Measurements from ENCODE around the gene AVP. TPM values are rescaled to one million over a fixed set of nuclear protein-coding genes. Genes with fewer than 3 reads are reported as not detected.
A peak's percentile ranks its signal among the peaks of the same experiment; 100 is the strongest.

The AVP gene
- total and polyA plus RNA-seq, 2 of the 13 experiments (the other 11 are each of a cell fraction or from before 2014, with no cell fraction given): 0.12 TPM; not detected in 1

DNA sequence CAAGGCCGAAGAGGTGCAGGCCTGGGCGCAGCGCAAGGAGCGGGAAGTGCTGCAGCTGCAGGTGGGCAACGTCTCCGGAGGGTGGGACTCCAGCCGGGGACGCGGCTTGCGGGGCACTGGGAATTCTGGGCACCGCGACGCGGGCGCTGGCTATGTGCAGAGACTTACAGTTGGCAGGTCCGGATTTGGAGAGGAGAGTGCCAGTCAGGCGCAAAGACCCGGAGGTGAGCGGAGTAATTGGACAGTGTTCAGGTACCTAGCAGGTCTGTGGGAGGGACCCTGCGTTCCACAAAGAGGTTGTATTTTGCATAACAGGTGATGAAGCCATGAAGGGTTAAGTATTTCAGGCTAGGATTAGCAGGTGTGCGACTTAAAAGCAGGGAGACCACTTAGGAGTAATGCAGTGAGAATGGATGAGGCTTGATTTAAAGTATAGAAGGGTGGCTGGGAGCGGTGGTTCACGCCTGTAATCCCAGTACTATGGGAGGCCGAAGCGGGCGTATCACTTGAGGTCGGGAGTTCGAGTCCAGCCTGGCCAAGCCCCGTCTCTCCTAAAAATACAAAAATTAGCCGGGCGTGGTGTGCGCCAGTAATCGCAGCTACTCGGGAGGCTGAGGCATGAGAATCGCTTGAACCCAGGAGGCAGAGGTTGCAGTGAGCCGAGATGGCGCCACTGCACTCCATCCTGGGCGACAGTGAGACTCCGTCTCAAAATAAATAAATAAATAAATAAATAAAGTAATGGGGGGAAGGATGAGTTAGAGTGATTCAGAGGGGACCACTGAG, 37.7 kb downstream of the AVP start:
- in situ Hi-C loops (cut with HindIII; ENCODE audit: extremely low pct_ligation_motif_present, low pct_unique_long_range_greater_than_20kb): no loop called here
- Histone ChIP-seq H3K27me3 (ENCODE audit: control insufficient read depth in 1 of 2, insufficient read depth in 2 of 2, low read length in 2 of 2) (no peaks in the 10 kb centered on the region; a peak in 1 of 5 replicates), H3K4me2 (ENCODE audit: low read depth, low read length) (peak overlapping the region; percentile 99), H2AFZ (ENCODE audit: low read length) (no peak overlapping the region), H4K20me1 (ENCODE audit: insufficient read depth, low read length) (no peaks in the 10 kb centered on the region), H3K4me1 (ENCODE audit: insufficient read depth, low read length) (peaks cover 44% of the 10 kb centered on the region), H3K4me3 (replicated peaks in 1 of 3; ENCODE audit: insufficient read depth in 1 of 3, low read depth in 2 of 3, low read length in 3 of 3) (peak overlapping the region; percentile 89 to 97 (median 95)), H3K27ac (ENCODE audit: extremely low read length, insufficient read depth, low read length) (peak overlapping the region; percentile 85), H3K9me3 (ENCODE audit: low read length) (no peaks in the 10 kb centered on the region), H3K79me2 (ENCODE audit: insufficient read depth, low read length) (peaks cover 18% of the 10 kb centered on the region), H3K9ac (ENCODE audit: insufficient read depth, low read depth, low read length) (peak overlapping the region; percentile 89), H3K36me3 (replicated peaks in 1 of 2; ENCODE audit: control insufficient read depth in 1 of 2, insufficient read depth in 2 of 2, low read length in 2 of 2) (peaks cover 18 to 29% of the 10 kb centered on the region in 2 experiments)
- peak; percentile 47 for DNase-seq (ENCODE audit: low spot score)
- BruUV-seq (replicated peaks): no TSS peak
- ChIA-PET CTCF (ENCODE audit: low intra/inter-chr PET ratio, low total read pairs) (no interaction called here), POLR2A (interaction anchor here (0.7 to 2.4 kb wide), 4 partner anchors 10 to 100 kb away, joined by 3 to 10 read pairs (median 4); no protein-coding TSS in a partner anchor)
- WGBS (ENCODE audit: low lambda C conversion rate): 49% methylated on average over 29 of the region's 39 CpGs
- FAIRE-seq: no peak
- ATAC-seq: peak; percentile 3
- intact Hi-C loops (cut with micrococcal nuclease; ENCODE audit: unreplicated experiment): loop anchor here (10.0 kb wide), 1 partner anchor 132 kb away; no protein-coding TSS in a partner anchor
- TF ChIP-seq ZFP82 (CRISPR knock-in tag; IDR thresholded peaks at IDR 0.05; ENCODE audit: borderline replicate concordance): no peak
- no peak for TF ChIP-seq ONECUT2 (CRISPR knock-in tag; IDR thresholded peaks at IDR 0.05)
- 0 out of 2 replicates have a peak, but pooled peaks have one; percentile 4 for TF ChIP-seq ZNF263 (CRISPR knock-in tag; IDR thresholded peaks at IDR 0.05)
- no peak; the same call in 1 of the 2 replicates for TF ChIP-seq RFXANK (CRISPR knock-in tag; IDR thresholded peaks at IDR 0.05)
- no peak for TF ChIP-seq HMG20B (CRISPR knock-in tag; conservative IDR thresholded peaks at IDR 0.05)
- no peak for TF ChIP-seq PHF8 (CRISPR knock-in tag; IDR thresholded peaks at IDR 0.05)
- TF ChIP-seq, protein P1, sequence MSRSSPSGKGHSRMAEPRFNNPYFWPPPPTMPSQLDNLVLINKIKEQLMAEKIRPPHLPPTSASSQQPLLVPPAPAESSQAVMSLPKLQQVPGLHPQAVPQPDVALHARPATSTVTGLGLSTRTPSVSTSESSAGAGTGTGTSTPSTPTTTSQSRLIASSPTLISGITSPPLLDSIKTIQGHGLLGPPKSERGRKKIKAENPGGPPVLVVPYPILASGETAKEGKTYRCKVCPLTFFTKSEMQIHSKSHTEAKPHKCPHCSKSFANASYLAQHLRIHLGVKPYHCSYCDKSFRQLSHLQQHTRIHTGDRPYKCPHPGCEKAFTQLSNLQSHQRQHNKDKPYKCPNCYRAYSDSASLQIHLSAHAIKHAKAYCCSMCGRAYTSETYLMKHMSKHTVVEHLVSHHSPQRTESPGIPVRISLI (CRISPR knock-in tag; IDR thresholded peaks at IDR 0.05; ENCODE audit: borderline replicate concordance): no peak
- TF ChIP-seq ZFY (CRISPR knock-in tag; IDR thresholded peaks at IDR 0.05): 0 out of 2 replicates have a peak, but pooled peaks have one; percentile 13
- TF ChIP-seq, protein P2, sequence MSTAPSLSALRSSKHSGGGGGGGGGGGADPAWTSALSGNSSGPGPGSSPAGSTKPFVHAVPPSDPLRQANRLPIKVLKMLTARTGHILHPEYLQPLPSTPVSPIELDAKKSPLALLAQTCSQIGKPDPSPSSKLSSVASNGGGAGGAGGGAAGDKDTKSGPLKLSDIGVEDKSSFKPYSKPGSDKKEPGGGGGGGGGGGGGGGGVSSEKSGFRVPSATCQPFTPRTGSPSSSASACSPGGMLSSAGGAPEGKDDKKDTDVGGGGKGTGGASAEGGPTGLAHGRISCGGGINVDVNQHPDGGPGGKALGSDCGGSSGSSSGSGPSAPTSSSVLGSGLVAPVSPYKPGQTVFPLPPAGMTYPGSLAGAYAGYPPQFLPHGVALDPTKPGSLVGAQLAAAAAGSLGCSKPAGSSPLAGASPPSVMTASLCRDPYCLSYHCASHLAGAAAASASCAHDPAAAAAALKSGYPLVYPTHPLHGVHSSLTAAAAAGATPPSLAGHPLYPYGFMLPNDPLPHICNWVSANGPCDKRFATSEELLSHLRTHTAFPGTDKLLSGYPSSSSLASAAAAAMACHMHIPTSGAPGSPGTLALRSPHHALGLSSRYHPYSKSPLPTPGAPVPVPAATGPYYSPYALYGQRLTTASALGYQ (CRISPR knock-in tag; IDR thresholded peaks at IDR 0.05): no peak
- no peak for TF ChIP-seq SNAI1 (CRISPR knock-in tag; IDR thresholded peaks at IDR 0.05; ENCODE audit: borderline replicate concordance)
- no peak for TF ChIP-seq CHD4 (IDR thresholded peaks at IDR 0.05; ENCODE audit: borderline replicate concordance, low read length)
- no peak for TF ChIP-seq NFE2L1 (CRISPR knock-in tag; IDR thresholded peaks at IDR 0.05; ENCODE audit: borderline replicate concordance)
- no peak for TF ChIP-seq DNMT3B (CRISPR knock-in tag; conservative IDR thresholded peaks at IDR 0.05)
- TF ChIP-seq ZMYM2 (CRISPR knock-in tag; IDR thresholded peaks at IDR 0.05): no peak
- TF ChIP-seq ZBTB8A (CRISPR knock-in tag; IDR thresholded peaks at IDR 0.05; ENCODE audit: borderline replicate concordance, low read depth): no peak
- TF ChIP-seq ZIK1 (CRISPR knock-in tag; IDR thresholded peaks at IDR 0.05; ENCODE audit: borderline replicate concordance, low read depth): no peak
- TF ChIP-seq ZNF138 (CRISPR knock-in tag; IDR thresholded peaks at IDR 0.05; ENCODE audit: low read depth): peak; percentile 46; the same call in 1 of the 2 replicates
- TF ChIP-seq RNF2 (conservative IDR thresholded peaks at IDR 0.05; ENCODE audit: low read depth): no peak
- TF ChIP-seq YEATS4 (CRISPR knock-in tag; IDR thresholded peaks at IDR 0.05; ENCODE audit: borderline replicate concordance): no peak

Measured in HepG2 (cell line).